Measurements from ENCODE around the gene KLHL3.

KLHL3 gene

GRCh38 chr5:137705106-137705505 lies 30.8 kb downstream of the KLHL3 start:
- DNase-seq = no peak

- DNase-seq = no peak
Measured at GRCh38 chr5:137703565-137703964, 32.3 kb downstream of the KLHL3 start.

- DNase-seq = no peak
Measured at GRCh38 chr5:137700282-137700680, 35.6 kb downstream of the KLHL3 start.

- DNase-seq = peak in 1 of 2 experiments; percentile 55
Measured at GRCh38 chr5:137699336-137700281, 36.3 kb downstream of the KLHL3 start.

GRCh38 chr5:137696481-137696880 lies 39.4 kb downstream of the KLHL3 start:
- no peak for DNase-seq

GRCh38 chr5:137695651-137696428 lies 40.0 kb downstream of the KLHL3 start:
- no peak for DNase-seq

- DNase-seq = no peak
Measured at GRCh38 chr5:137693951-137694721, 41.8 kb downstream of the KLHL3 start.

GRCh38 chr5:137693307-137693950 lies 42.5 kb downstream of the KLHL3 start:
- no peak for DNase-seq

- no peak for DNase-seq
Measured at GRCh38 chr5:137689306-137689705, 46.6 kb downstream of the KLHL3 start.

GRCh38 chr5:137688210-137688840 lies 47.6 kb downstream of the KLHL3 start:
- DNase-seq = no peak

- DNase-seq = no peak
Measured at GRCh38 chr5:137684761-137685160, 51.1 kb downstream of the KLHL3 start.

GRCh38 chr5:137681191-137681590 lies 54.7 kb downstream of the KLHL3 start:
- no peak for DNase-seq

- no peak for DNase-seq
Measured at GRCh38 chr5:137679910-137680309, 56.0 kb downstream of the KLHL3 start.

GRCh38 chr5:137679195-137679594 lies 56.7 kb downstream of the KLHL3 start:
- no peak for DNase-seq

GRCh38 chr5:137672881-137673280 lies 63.0 kb downstream of the KLHL3 start:
- no peak for DNase-seq

- no peak for DNase-seq
Measured at GRCh38 chr5:137672001-137672400, 63.9 kb downstream of the KLHL3 start.

GRCh38 chr5:137669811-137670210 lies 66.1 kb downstream of the KLHL3 start:
- DNase-seq = no peak

GRCh38 chr5:137668637-137669036 lies 67.3 kb downstream of the KLHL3 start:
- DNase-seq = no peak

GRCh38 chr5:137667341-137667740 lies 68.5 kb downstream of the KLHL3 start:
- no peak for DNase-seq

GRCh38 chr5:137666901-137667300 lies 69.0 kb downstream of the KLHL3 start:
- DNase-seq = no peak

GRCh38 chr5:137666461-137666850 lies 69.4 kb downstream of the KLHL3 start:
- no peak for DNase-seq

All from NCI-H524 (cell line).